ENCODE measurements around the gene CCL13. TPM values are rescaled to one million over a fixed set of nuclear protein-coding genes. Genes with fewer than 3 reads are reported as not detected.

Gene CCL13
- total RNA-seq, 1 donor: not detected

- TF ChIP-seq, protein P1, sequence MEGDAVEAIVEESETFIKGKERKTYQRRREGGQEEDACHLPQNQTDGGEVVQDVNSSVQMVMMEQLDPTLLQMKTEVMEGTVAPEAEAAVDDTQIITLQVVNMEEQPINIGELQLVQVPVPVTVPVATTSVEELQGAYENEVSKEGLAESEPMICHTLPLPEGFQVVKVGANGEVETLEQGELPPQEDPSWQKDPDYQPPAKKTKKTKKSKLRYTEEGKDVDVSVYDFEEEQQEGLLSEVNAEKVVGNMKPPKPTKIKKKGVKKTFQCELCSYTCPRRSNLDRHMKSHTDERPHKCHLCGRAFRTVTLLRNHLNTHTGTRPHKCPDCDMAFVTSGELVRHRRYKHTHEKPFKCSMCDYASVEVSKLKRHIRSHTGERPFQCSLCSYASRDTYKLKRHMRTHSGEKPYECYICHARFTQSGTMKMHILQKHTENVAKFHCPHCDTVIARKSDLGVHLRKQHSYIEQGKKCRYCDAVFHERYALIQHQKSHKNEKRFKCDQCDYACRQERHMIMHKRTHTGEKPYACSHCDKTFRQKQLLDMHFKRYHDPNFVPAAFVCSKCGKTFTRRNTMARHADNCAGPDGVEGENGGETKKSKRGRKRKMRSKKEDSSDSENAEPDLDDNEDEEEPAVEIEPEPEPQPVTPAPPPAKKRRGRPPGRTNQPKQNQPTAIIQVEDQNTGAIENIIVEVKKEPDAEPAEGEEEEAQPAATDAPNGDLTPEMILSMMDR (IDR thresholded peaks at IDR 0.05; ENCODE audit: insufficient read depth, low read length): no peak
- H3K4me3 ChIP-seq (ENCODE audit: low read depth, low read length): no peak overlapping the region
- peak; percentile 75 for DNase-seq (ENCODE audit: low read depth)
These were observed 30.6 kb downstream of the CCL13 start for GRCh38 chr17:34386697-34387550.

GRCh38 chr17:34387566-34387965 is 31.3 kb downstream of the CCL13 start:
- TF ChIP-seq, protein P1 (IDR thresholded peaks at IDR 0.05; ENCODE audit: insufficient read depth, low read length): no peak
- H3K4me3 ChIP-seq (ENCODE audit: low read depth, low read length): no peak overlapping the region
- no peak for DNase-seq (ENCODE audit: low read depth)

DNA sequence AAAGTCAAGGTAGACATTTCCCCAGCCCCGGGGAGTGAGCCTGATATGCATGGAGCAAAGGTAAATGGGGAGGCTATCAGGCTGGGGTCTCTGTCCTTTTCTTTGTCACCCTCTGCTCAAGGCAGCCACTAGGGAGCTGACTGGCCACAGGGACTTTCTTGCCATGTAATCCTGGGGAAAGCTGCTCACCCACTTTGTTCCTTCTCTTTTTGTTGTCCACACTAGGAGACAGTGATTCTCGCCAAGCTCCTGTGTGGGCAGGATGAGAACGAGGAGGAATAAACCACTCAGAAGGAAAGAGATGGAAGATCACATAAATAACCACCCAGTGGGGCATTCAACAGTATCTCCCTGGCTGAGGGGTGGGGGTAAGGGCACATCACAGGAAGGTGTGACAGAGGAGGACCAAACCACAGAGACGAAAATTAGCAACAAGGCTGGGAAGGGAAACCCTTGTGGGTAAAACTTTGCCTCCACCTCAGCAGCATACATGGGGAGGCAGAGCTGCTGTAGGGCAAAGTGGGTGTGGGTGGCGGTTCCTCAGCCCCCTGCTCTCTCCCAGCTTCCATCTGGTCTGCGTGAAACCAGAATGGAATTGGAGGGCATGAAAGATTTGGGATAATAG is 33.0 kb downstream of the CCL13 start:
- DNase-seq (ENCODE audit: low read depth): no peak
- TF ChIP-seq, protein P1 (IDR thresholded peaks at IDR 0.05; ENCODE audit: insufficient read depth, low read length): no peak
- no peak overlapping the region for H3K4me3 ChIP-seq (ENCODE audit: low read depth, low read length)

GRCh38 chr17:34390649-34391048 is 34.4 kb downstream of the CCL13 start:
- DNase-seq (ENCODE audit: low read depth): no peak
- H3K4me3 ChIP-seq (ENCODE audit: low read depth, low read length): no peak overlapping the region
- TF ChIP-seq, protein P1 (IDR thresholded peaks at IDR 0.05; ENCODE audit: insufficient read depth, low read length): no peak

- DNase-seq (ENCODE audit: low read depth): no peak
- H3K4me3 ChIP-seq (ENCODE audit: low read depth, low read length): no peak overlapping the region
- TF ChIP-seq, protein P1 (IDR thresholded peaks at IDR 0.05; ENCODE audit: insufficient read depth, low read length): no peak
These were observed 35.0 kb downstream of the CCL13 start for GRCh38 chr17:34391241-34391640.

DNA sequence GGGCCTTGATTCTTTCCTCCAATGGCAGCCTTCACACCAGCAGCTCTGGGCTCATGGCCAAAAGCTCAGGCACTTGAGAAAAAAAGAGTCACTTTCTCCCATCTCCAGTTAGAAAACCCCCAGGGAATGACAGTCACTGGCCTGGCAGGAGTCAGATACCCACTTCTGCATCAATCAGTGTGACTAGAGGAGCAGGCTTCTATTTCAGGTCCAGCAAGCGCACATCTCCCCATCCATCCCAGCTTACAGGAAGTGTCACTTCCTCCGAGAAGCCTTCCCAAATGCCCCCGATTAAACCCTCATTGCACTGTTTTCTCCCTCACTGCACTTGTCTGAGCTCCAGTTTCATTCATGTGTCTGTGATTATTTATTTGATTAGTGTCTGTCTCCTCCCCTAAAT is 37.1 kb downstream of the CCL13 start:
- no peak for DNase-seq (ENCODE audit: low read depth)
- H3K4me3 ChIP-seq (ENCODE audit: low read depth, low read length): no peak overlapping the region
- TF ChIP-seq, protein P1 (IDR thresholded peaks at IDR 0.05; ENCODE audit: insufficient read depth, low read length): no peak
